IMR-90 (cell line): ENCODE data around the gene ORAI3. TPM values are rescaled to one million over a fixed set of nuclear protein-coding genes. Genes with fewer than 3 reads are reported as not detected.

Experiments used
- ATAC-seq: fragments of 200-7000 bp; cut with Tn5 transposase; 2 replicates; pipeline ENCODE4 v1.9.1; 2020; ENCODE audit warnings: low read depth, mild to moderate bottlenecking, moderate library complexity
- BruUV-seq: library from RNA; stranded (reverse); fragments of 400-500 nt; replicated peaks from 2 replicates; lab custom pipeline; 2021; lab: Mats Ljungman, UMichigan
- CTCF ChIA-PET: fragments of 300-600 bp; formaldehyde crosslinking; extraction: SDS; loops from one replicate; lab custom pipeline; 2021; ENCODE audit warnings: antibody characterized with exemption; lab: Yijun Ruan, JAX
- POLR2A ChIA-PET: fragments of 300-600 bp; sonication (Branson Sonifier 250); formaldehyde crosslinking; loops from one replicate; lab custom pipeline; 2022; ENCODE audit warnings: antibody characterized with exemption; ENCODE audit not compliant: unreplicated experiment; lab: Charles Lee
- DNase-seq: peaks from one replicate; pipeline ENCODE4 v3.0.0; 2013
- H2AFZ ChIP-seq: replicated peaks from 2 replicates; pipeline ENCODE3; 2013; ENCODE audit warnings: low read length, mild to moderate bottlenecking; ENCODE audit not compliant: poor library complexity
- H2AK5ac ChIP-seq: 2 replicates; pipeline ENCODE4 v1.6.1; 2013; ENCODE audit warnings: low read depth, low read length, inconsistent platforms
- H2AK9ac ChIP-seq: replicated peaks from 2 replicates; pipeline ENCODE3; 2013; ENCODE audit warnings: mild to moderate bottlenecking, low read depth, low read length, moderate library complexity; ENCODE audit not compliant: poor library complexity
- H2BK120ac ChIP-seq: 2 replicates; pipeline ENCODE4 v1.6.1; 2013; ENCODE audit warnings: low read depth, low read length, inconsistent platforms
- H2BK15ac ChIP-seq: 3 replicates; pipeline ENCODE4 v1.6.1; 2013; ENCODE audit warnings: low read depth, low read length, inconsistent platforms
- H2BK20ac ChIP-seq: 2 replicates; pipeline ENCODE4 v1.6.1; 2013; ENCODE audit warnings: low read depth, mild to moderate bottlenecking, inconsistent platforms, low read length, moderate library complexity
- H2BK5ac ChIP-seq: 2 replicates; pipeline ENCODE4 v1.6.1; 2013; ENCODE audit warnings: mild to moderate bottlenecking, low read depth, low read length, inconsistent platforms; ENCODE audit not compliant: poor library complexity, severe bottlenecking
- H3K14ac ChIP-seq: replicated peaks from 2 replicates; pipeline ENCODE4 v1.6.1; 2013; ENCODE audit warnings: low read depth, low read length, inconsistent platforms
- H3K18ac ChIP-seq: 2 replicates; pipeline ENCODE4 v1.6.1; 2013; ENCODE audit warnings: low read depth, low read length, control low read depth
- H3K23ac ChIP-seq: 2 replicates; pipeline ENCODE4 v1.6.1; 2013; ENCODE audit warnings: low read depth, low read length, inconsistent platforms
- H3K27ac ChIP-seq: 2 replicates; pipeline ENCODE4 v1.5.1; 2013; ENCODE audit warnings: mild to moderate bottlenecking, control low read depth, low read length; ENCODE audit not compliant: insufficient read depth
- H3K27me3 ChIP-seq: 2 replicates; pipeline ENCODE4 v1.6.1; 2013; ENCODE audit warnings: low read length; ENCODE audit not compliant: control insufficient read depth, insufficient read depth
- H3K36me3 ChIP-seq: 2 replicates; pipeline ENCODE4 v1.6.1; 2013; ENCODE audit warnings: low read length, mixed read lengths; ENCODE audit not compliant: control insufficient read depth, insufficient read depth
- H3K4ac ChIP-seq: 2 replicates; pipeline ENCODE4 v1.6.1; 2013; ENCODE audit warnings: low read depth, low read length, inconsistent platforms
- H3K4me1 ChIP-seq: 2 replicates; pipeline ENCODE4 v1.6.1; 2013; ENCODE audit warnings: low read length, mixed read lengths; ENCODE audit not compliant: control insufficient read depth, insufficient read depth
- H3K4me2 ChIP-seq: 2 replicates; pipeline ENCODE4 v1.6.1; 2013; ENCODE audit warnings: low read depth, mild to moderate bottlenecking, control low read depth, low read length, moderate library complexity
- H3K4me3 ChIP-seq: 2 replicates; pipeline ENCODE4 v1.5.1; 2013; ENCODE audit warnings: low read depth, mild to moderate bottlenecking, control low read depth, low read length, moderate library complexity; ENCODE audit not compliant: insufficient read depth
- H3K56ac ChIP-seq: 2 replicates; pipeline ENCODE4 v1.6.1; 2013; ENCODE audit warnings: low read length, inconsistent platforms; ENCODE audit not compliant: insufficient read depth; ENCODE audit errors: extremely low read depth
- H3K79me1 ChIP-seq, 2 experiments: 2 replicates each; pipeline ENCODE4 v1.6.1; 2013; ENCODE audit warnings: low read length in 2 of 2, inconsistent platforms in 1 of 2, low read depth in 1 of 2
- H3K9ac ChIP-seq: 2 replicates; pipeline ENCODE4 v1.6.1; 2013; ENCODE audit warnings: low read depth, low read length, control low read depth
- H3K9me1 ChIP-seq: 2 replicates; pipeline ENCODE4 v1.6.1; 2013; ENCODE audit warnings: low read length, inconsistent platforms; ENCODE audit not compliant: insufficient read depth
- H3K9me3 ChIP-seq: 2 replicates; pipeline ENCODE4 v1.6.1; 2013; ENCODE audit warnings: low read length; ENCODE audit not compliant: control insufficient read depth, insufficient read depth
- H4K20me1 ChIP-seq: 2 replicates; pipeline ENCODE4 v1.6.1; 2013; ENCODE audit warnings: low read length, inconsistent platforms; ENCODE audit not compliant: insufficient read depth
- H4K5ac ChIP-seq: 2 replicates; pipeline ENCODE4 v1.6.1; 2013; ENCODE audit warnings: mild to moderate bottlenecking, low read depth, low read length, control low read depth
- H4K8ac ChIP-seq, 2 experiments: 2 replicates each; pipeline ENCODE4 v1.6.1; 2013; ENCODE audit warnings: low read depth in 2 of 2, low read length in 2 of 2, control low read depth in 1 of 2, inconsistent platforms in 1 of 2
- H4K91ac ChIP-seq: 2 replicates; pipeline ENCODE4 v1.6.1; 2013; ENCODE audit warnings: low read depth, low read length, inconsistent platforms; ENCODE audit not compliant: insufficient read depth
- BHLHE40 ChIP-seq: fragments of 150-350 bp; IDR thresholded peaks from 2 replicates; pipeline ENCODE4 v1.6.1; 2016; ENCODE audit warnings: mild to moderate bottlenecking, low read depth, low read length
- CEBPB ChIP-seq: IDR thresholded peaks from 2 replicates; pipeline ENCODE4 v1.6.1; 2012; ENCODE audit warnings: low read depth, low read length, improper control_type of control experiment
- FOS ChIP-seq: fragments of 150-350 bp; IDR thresholded peaks from 2 replicates; pipeline ENCODE4 v1.6.1; 2016; ENCODE audit warnings: low read depth, low read length
- MAFK ChIP-seq: IDR thresholded peaks from 2 replicates; pipeline ENCODE4 v1.6.1; 2012; ENCODE audit warnings: low read depth, low read length, improper control_type of control experiment
- MXI1 ChIP-seq: IDR thresholded peaks from 2 replicates; pipeline ENCODE4 v1.6.1; 2012; ENCODE audit warnings: low read depth, mild to moderate bottlenecking, low read length, moderate library complexity, borderline replicate concordance
- POLR2A ChIP-seq: IDR thresholded peaks from 2 replicates; pipeline ENCODE4 v1.6.1; 2012; ENCODE audit warnings: mild to moderate bottlenecking, low read depth, low read length
- RAD21 ChIP-seq: IDR thresholded peaks from 2 replicates; pipeline ENCODE4 v1.6.1; 2012; ENCODE audit warnings: low read length, improper control_type of control experiment
- RCOR1 ChIP-seq: IDR thresholded peaks from 2 replicates; pipeline ENCODE4 v1.6.1; 2012; ENCODE audit warnings: mild to moderate bottlenecking, low read length, improper control_type of control experiment; ENCODE audit not compliant: insufficient replicate concordance
- SMC3 ChIP-seq: fragments of 150-350 bp; IDR thresholded peaks from 2 replicates; pipeline ENCODE4 v1.6.1; 2016; ENCODE audit warnings: low read depth, mild to moderate bottlenecking, antibody characterized with exemption, low read length, moderate library complexity
- USF2 ChIP-seq: fragments of 150-350 bp; IDR thresholded peaks from 2 replicates; pipeline ENCODE4 v1.6.1; 2017; ENCODE audit warnings: mild to moderate bottlenecking, antibody characterized with exemption, low read length, low read depth
- WGBS, 2 experiments: methylation state at CpG; one replicate each; pipeline versions ENCODE4 v1.1.5 to v1.1.7; 2013; ENCODE audit warnings: missing lambda C conversion rate in 2 of 2; ENCODE audit not compliant: insufficient read length in 1 of 2; ENCODE audit errors: extremely low coverage in 2 of 2; 5-methylcytosine and 5-hydroxymethylcytosine counted together
- dilution Hi-C: fragments of 300-500 bp; cut with HindIII; formaldehyde crosslinking; loops from one replicate; pipeline ENCODE4 v1.14.3; 2018; ENCODE audit warnings: low sequenced_read_pairs; ENCODE audit not compliant: unreplicated experiment
- in situ Hi-C: fragments of 300-500 bp; cut with MboI; formaldehyde crosslinking; loops from 3 replicates; pipeline ENCODE4 v1.14.3; 2019; ENCODE audit warnings: low sequenced_read_pairs, inconsistent platforms, mixed read lengths
- intact Hi-C: fragments of 100-400 bp; cut with micrococcal nuclease; formaldehyde crosslinking; loops from 2 replicates; pipeline ENCODE4 v1.10.0; 2022
- polyA plus RNA-seq, 3 experiments: library from polyadenylated mRNA; depleted of rRNA; stranded (reverse); fragments of >200 nt; gene quantifications; 2 replicates each; pipeline ENCODE4 v1.2.3, GENCODE V29; 2012; ENCODE audit warnings: low replicate concordance in 1 of 3
- total RNA-seq: library from RNA; depleted of rRNA; stranded (reverse); fragments of >200 nt; gene quantifications from 2 replicates; pipeline ENCODE4 v1.2.3, GENCODE V29; 2012

ORAI3 gene
- total and polyA plus RNA-seq, 2 of the 4 experiments (the other 2 are of a cell fraction), result 6.8 to 16.9 TPM

GRCh38 chr16:30992276-30992780, 43.5 kb downstream of the ORAI3 start:
- WGBS, 2 experiments, result 96% methylated on average over 10 of the region's 21 CpGs; no CpG with 5 or more reads in 1 of the 2 experiments
- H2BK15ac ChIP-seq, result no peak overlapping the region
- H3K27ac ChIP-seq, result no peak overlapping the region
- TF ChIP-seq FOS, result no peak
- no peak for TF ChIP-seq RAD21
- TF ChIP-seq MAFK, result no peak
- no peak for TF ChIP-seq SMC3
- TF ChIP-seq USF2, result no peak
- no peak for TF ChIP-seq POLR2A
- no peak for TF ChIP-seq BHLHE40
- TF ChIP-seq MXI1, result no peak
- TF ChIP-seq CEBPB, result no peak
- no peak for TF ChIP-seq RCOR1
- H3K14ac ChIP-seq, result no peak overlapping the region
- peaks cover 0 to 11% of the 10 kb centered on the region in 2 experiments; a peak in 1 of 4 replicates for H3K79me1 ChIP-seq
- no peak overlapping the region for H2BK120ac ChIP-seq
- H3K18ac ChIP-seq, result no peak overlapping the region
- intact Hi-C loops (no loop called here), dilution Hi-C loops (no loop called here), in situ Hi-C loops (loop anchor here (10.0 to 25.0 kb wide), 2 partner anchors 452 to 720 kb away; partner anchors contain the start of gene ZNF843)
- no peaks in the 10 kb centered on the region for H3K27me3 ChIP-seq
- no peak overlapping the region for H3K9ac ChIP-seq
- BruUV-seq, result no TSS peak
- peak overlapping the region; percentile 42 for H2AK9ac ChIP-seq
- no peak overlapping the region for H4K91ac ChIP-seq
- H3K56ac ChIP-seq, result no peak overlapping the region
- H3K4me1 ChIP-seq, result peaks cover 6% of the 10 kb centered on the region
- H3K4me2 ChIP-seq, result no peak overlapping the region
- H4K5ac ChIP-seq, result no peak overlapping the region
- no peak overlapping the region for H2BK20ac ChIP-seq
- no peak overlapping the region for H2BK5ac ChIP-seq
- H2AK5ac ChIP-seq, result 0 out of 2 replicates have a peak overlapping the region, but pooled peaks have one; percentile 15
- no peaks in the 10 kb centered on the region for H3K9me3 ChIP-seq
- H4K20me1 ChIP-seq, result no peaks in the 10 kb centered on the region
- no peak overlapping the region for H4K8ac ChIP-seq
- H3K9me1 ChIP-seq, result peaks cover 2% of the 10 kb centered on the region
- ATAC-seq, result no peak
- H3K36me3 ChIP-seq, result peaks cover 5% of the 10 kb centered on the region; the same call in 1 of the 2 replicates
- POLR2A ChIA-PET, result no interaction called here
- H3K4ac ChIP-seq, result no peak overlapping the region
- no peak overlapping the region for H3K4me3 ChIP-seq
- no peak for DNase-seq
- H3K23ac ChIP-seq, result no peak overlapping the region
- no peak overlapping the region for H2AFZ ChIP-seq
- CTCF ChIA-PET, result no interaction called here
